HEK293T (cell line): Measurements from ENCODE around the gene ATP6V0C.

ENCODE experiments used
- CTCF ChIA-PET: fragments of 350-600 bp; formaldehyde crosslinking; extraction: SDS; loops from one replicate; lab custom pipeline; 2021; ENCODE audit warnings: antibody characterized with exemption, inconsistent platforms; lab: Yijun Ruan, JAX
- POLR2A ChIA-PET: fragments of 350-600 bp; formaldehyde crosslinking; extraction: SDS; loops from one replicate; lab custom pipeline; 2020; ENCODE audit warnings: antibody characterized with exemption, inconsistent platforms; lab: Yijun Ruan, JAX
- DNase-seq: peaks from one replicate; pipeline ENCODE4 v3.0.0; 2012; ENCODE audit warnings: mixed read lengths; ENCODE audit errors: extremely low spot score
- ARNT ChIP-seq: fragments of 450-650 bp; IDR thresholded peaks from 2 replicates; pipeline ENCODE4 v1.6.1; 2017; ENCODE audit warnings: mild to moderate bottlenecking
- BHLHE40 ChIP-seq: fragments of 450-650 bp; IDR thresholded peaks from 2 replicates; pipeline ENCODE4 v1.6.1; 2016; ENCODE audit warnings: mild to moderate bottlenecking, moderate library complexity, borderline replicate concordance
- CTBP1 ChIP-seq: fragments of 450-650 bp; IDR thresholded peaks from 2 replicates; pipeline ENCODE4 v1.6.1; 2016; ENCODE audit warnings: borderline replicate concordance
- ELF4 ChIP-seq: fragments of 450-650 bp; IDR thresholded peaks from 2 replicates; pipeline ENCODE4 v1.6.1; 2017; ENCODE audit warnings: antibody characterized with exemption
- FOXA1 ChIP-seq: fragments of 450-650 bp; IDR thresholded peaks from 2 replicates; pipeline ENCODE4 v1.6.1; 2016; ENCODE audit warnings: mild to moderate bottlenecking
- FOXK2 ChIP-seq: fragments of 450-650 bp; IDR thresholded peaks from 2 replicates; pipeline ENCODE4 v1.6.1; 2016; ENCODE audit warnings: mild to moderate bottlenecking
- FOXM1 ChIP-seq: fragments of 450-650 bp; IDR thresholded peaks from 2 replicates; pipeline ENCODE4 v1.6.1; 2017; ENCODE audit warnings: mild to moderate bottlenecking, borderline replicate concordance
- HDGF ChIP-seq: fragments of 450-650 bp; IDR thresholded peaks from 2 replicates; pipeline ENCODE4 v1.6.1; 2017; ENCODE audit warnings: antibody characterized with exemption, borderline replicate concordance
- L3MBTL2 ChIP-seq: fragments of 450-650 bp; conservative IDR thresholded peaks from 2 replicates; pipeline ENCODE4 v1.6.1; 2016; ENCODE audit warnings: mild to moderate bottlenecking
- LEF1 ChIP-seq: fragments of 450-650 bp; IDR thresholded peaks from 2 replicates; pipeline ENCODE4 v1.6.1; 2017; ENCODE audit warnings: mild to moderate bottlenecking, borderline replicate concordance
- NFRKB ChIP-seq: fragments of 450-650 bp; IDR thresholded peaks from 2 replicates; pipeline ENCODE4 v1.6.1; 2016; ENCODE audit warnings: mild to moderate bottlenecking, moderate library complexity
- SP1 ChIP-seq: fragments of 450-650 bp; IDR thresholded peaks from 2 replicates; pipeline ENCODE4 v1.6.1; 2017
- SUZ12 ChIP-seq: fragments of 450-650 bp; IDR thresholded peaks from 2 replicates; pipeline ENCODE4 v1.6.1; 2016; ENCODE audit warnings: mild to moderate bottlenecking
- TARDBP ChIP-seq: fragments of 450-650 bp; IDR thresholded peaks from 2 replicates; pipeline ENCODE4 v1.6.1; 2016
- ZNF384 ChIP-seq: fragments of 450-650 bp; IDR thresholded peaks from 2 replicates; pipeline ENCODE4 v1.6.1; 2016
- TF ChIP-seq, protein P1 (sequence below): fragments of 450-650 bp; IDR thresholded peaks from 2 replicates; pipeline ENCODE4 v1.6.1; 2016

The ATP6V0C gene

DNA sequence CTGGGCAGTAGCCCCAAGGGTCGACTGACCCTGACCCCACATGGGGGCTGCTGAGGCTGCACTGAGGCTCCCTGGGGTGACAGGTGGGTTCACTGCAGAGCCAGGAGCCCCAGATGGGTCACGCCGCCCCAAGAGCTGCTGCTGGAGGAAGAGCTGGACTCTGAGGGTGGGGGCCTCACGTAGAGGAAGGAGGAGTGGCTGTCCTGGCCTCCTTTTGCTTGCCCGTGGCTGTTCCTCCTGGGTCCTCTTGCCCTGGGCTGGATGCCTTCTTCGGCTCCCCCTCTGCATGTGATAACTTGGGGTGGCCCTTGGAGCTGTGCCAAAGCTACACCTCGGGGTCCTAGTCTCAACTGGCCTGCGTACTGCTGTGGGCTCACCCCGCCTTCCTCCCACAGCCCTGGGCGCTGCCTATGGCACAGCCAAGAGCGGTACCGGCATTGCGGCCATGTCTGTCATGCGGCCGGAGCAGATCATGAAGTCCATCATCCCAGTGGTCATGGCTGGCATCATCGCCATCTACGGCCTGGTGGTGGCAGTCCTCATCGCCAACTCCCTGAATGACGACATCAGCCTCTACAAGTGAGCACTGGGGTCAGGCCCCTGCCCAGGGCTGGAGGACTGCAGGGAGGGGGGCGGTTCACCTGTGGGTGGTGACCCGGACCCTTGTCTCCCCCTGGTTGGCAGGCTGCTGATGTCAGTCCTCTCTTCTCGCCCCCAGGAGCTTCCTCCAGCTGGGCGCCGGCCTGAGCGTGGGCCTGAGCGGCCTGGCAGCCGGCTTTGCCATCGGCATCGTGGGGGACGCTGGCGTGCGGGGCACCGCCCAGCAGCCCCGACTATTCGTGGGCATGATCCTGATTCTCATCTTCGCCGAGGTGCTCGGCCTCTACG is 5.3 kb downstream of the ATP6V0C start:
- CTCF ChIA-PET, result no interaction called here

GRCh38 chr16:2519711-2520080 is 5.9 kb downstream of the ATP6V0C start:
- POLR2A ChIA-PET, result interaction anchor here (0.9 to 1.8 kb wide), 6 partner anchors 9 to 83 kb away, joined by 3 to 8 read pairs (median 5); partner anchors contain the start of gene CEMP1
- TF ChIP-seq, protein P1, sequence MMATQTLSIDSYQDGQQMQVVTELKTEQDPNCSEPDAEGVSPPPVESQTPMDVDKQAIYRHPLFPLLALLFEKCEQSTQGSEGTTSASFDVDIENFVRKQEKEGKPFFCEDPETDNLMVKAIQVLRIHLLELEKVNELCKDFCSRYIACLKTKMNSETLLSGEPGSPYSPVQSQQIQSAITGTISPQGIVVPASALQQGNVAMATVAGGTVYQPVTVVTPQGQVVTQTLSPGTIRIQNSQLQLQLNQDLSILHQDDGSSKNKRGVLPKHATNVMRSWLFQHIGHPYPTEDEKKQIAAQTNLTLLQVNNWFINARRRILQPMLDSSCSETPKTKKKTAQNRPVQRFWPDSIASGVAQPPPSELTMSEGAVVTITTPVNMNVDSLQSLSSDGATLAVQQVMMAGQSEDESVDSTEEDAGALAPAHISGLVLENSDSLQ, result no peak
- TF ChIP-seq SUZ12, result no peak
- TF ChIP-seq ELF4, result no peak
- TF ChIP-seq HDGF, result no peak
- no peak for TF ChIP-seq ARNT
- CTCF ChIA-PET, result interaction anchor here (0.6 kb wide), 1 partner anchor 211 kb away, joined by 4 read pairs; no protein-coding TSS in a partner anchor
- no peak for DNase-seq

More for the DNA sequence above, 5.3 kb downstream of the ATP6V0C start:
- TF ChIP-seq ARNT, result no peak
- TF ChIP-seq, protein P1, result no peak
- no peak for DNase-seq
- POLR2A ChIA-PET, result interaction anchor here (0.9 to 1.8 kb wide), 4 partner anchors 12 to 50 kb away, joined by 4 to 8 read pairs (median 4); partner anchors contain the start of gene CEMP1

- TF ChIP-seq SUZ12, result no peak
- CTCF ChIA-PET, result interaction anchor here (0.6 kb wide), 1 partner anchor 210 kb away, joined by 4 read pairs; no protein-coding TSS in a partner anchor
- DNase-seq, result peak; percentile 90
- POLR2A ChIA-PET, result interaction anchor here (0.9 to 1.8 kb wide), 7 partner anchors 9 to 241 kb away, joined by 3 to 8 read pairs (median 5); partner anchors contain the start of gene CEMP1
Measured at GRCh38 chr16:2520097-2520783, 6.5 kb downstream of the ATP6V0C start, which contains the start of gene AMDHD2. Gene AMDHD2, plus strand, starts transcription at chr16:2520371. Its CDS starts 88 bp downstream, at chr16:2520459.

GRCh38 chr16:2520784-2521531 is 7.2 kb downstream of the ATP6V0C start:
- ChIA-PET CTCF (no interaction called here), POLR2A (interaction anchor here (0.9 to 1.8 kb wide), 7 partner anchors 8 to 242 kb away, joined by 3 to 8 read pairs (median 5); partner anchors contain the start of gene CEMP1)
- TF ChIP-seq ARNT, result no peak
- TF ChIP-seq HDGF, result no peak
- no peak for TF ChIP-seq ELF4
- TF ChIP-seq, protein P1, result peak; percentile 38; the same call in 1 of the 2 replicates
- no peak for TF ChIP-seq NFRKB
- no peak for TF ChIP-seq FOXM1
- no peak for TF ChIP-seq SP1
- DNase-seq, result no peak

DNA sequence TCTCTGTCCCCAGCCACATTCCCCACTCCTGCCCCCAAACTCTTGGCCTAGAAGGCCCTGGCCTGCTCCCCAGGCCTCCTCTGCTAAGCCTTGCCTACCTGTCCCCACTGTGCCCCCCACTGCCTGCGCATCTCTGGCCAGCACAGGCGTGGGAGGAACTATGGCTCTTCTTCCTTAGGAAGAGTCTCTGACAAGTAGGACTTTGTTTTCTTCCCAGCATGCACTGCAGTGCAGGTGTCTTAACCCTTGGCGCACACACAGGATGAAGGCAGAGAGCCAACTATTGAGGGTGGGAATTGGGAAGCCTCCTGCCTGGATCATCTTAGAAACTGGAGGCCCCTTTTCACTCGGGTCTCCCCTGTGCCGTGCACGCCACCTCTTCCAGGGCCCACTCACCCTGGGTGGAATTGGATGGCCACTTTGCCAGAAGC is 10.1 kb downstream of the ATP6V0C start:
- no peak for DNase-seq
- CTCF ChIA-PET, result no interaction called here
- TF ChIP-seq FOXK2 (no peak), SP1 (no peak), L3MBTL2 (no peak)
- POLR2A ChIA-PET, result no interaction called here

DNA sequence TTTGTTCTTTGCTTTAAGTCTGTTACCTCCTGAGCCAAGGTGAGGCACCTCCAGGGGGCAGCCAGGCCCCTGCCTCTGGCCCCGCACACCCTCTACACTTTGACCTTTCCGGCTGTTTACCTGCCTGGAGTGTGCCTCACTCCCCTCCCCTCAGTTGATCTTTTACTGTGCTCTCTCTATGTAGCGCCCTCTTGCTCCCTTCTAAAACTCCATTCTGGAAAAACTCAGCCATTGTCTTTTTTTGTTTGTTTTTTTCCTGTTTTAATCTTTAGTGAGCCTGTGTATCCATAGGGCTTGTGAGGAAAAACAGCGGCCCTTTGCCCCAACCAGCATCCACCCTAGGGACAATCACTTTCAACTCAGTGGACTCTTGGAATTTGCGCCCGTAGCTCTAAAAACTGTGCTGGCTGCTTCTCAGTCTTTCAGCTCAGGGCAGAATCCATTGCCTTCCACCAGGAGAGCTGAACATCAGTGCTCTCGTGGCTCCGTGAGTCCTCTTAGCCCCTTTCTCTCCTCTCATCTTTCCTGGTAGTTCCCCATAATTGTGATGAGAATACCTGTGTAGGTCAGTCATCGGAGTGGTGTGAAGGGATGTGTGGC is 10.7 kb downstream of the ATP6V0C start:
- no peak for DNase-seq
- TF ChIP-seq, protein P1, result no peak
- TF ChIP-seq BHLHE40, result no peak
- TF ChIP-seq ZNF384, result no peak
- TF ChIP-seq FOXK2, result no peak
- no peak for TF ChIP-seq FOXM1
- no peak for TF ChIP-seq CTBP1
- TF ChIP-seq L3MBTL2, result no peak
- TF ChIP-seq HDGF, result no peak
- TF ChIP-seq SUZ12, result no peak
- no peak for TF ChIP-seq ELF4
- TF ChIP-seq LEF1, result no peak
- TF ChIP-seq FOXA1, result no peak
- no peak for TF ChIP-seq NFRKB
- no peak for TF ChIP-seq TARDBP
- TF ChIP-seq ARNT, result no peak
- TF ChIP-seq SP1, result no peak
- POLR2A ChIA-PET, result no interaction called here
- CTCF ChIA-PET, result no interaction called here
